NCI-H524 treated with DMSO at 0.1 percent for 48 hours (cell line): Measurements from ENCODE around the gene KRT32.
"Not testable (repeated sequence)": the region's sequence is repeated elsewhere in the genome, so short reads cannot be mapped to it uniquely, and the experiment has no call there.

Source experiments
- DNase-seq: peaks from one replicate; lab custom pipeline; 2025; lab: John Stamatoyannopoulos, UW

KRT32 gene

DNA sequence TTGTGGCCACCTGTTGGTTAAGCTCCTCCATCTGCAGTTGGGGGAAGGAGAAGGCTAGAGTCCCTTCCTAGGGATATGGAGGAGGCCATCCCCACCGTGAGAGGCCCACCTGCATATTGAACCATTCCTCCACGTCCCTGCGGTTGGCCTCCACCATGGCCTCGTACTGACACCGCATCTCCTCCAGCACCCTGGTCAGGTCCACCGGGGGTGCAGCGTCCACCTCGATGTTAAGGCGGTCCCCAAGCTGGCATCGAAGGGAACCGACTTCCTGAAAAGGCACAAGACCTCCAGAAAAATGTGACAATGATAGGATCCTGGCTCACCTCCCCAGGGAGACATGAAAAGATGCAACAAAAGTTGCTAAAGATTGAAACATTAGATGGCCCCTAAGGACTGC lies 3.0 kb downstream of the KRT32 start:
- no peak for DNase-seq

DNA sequence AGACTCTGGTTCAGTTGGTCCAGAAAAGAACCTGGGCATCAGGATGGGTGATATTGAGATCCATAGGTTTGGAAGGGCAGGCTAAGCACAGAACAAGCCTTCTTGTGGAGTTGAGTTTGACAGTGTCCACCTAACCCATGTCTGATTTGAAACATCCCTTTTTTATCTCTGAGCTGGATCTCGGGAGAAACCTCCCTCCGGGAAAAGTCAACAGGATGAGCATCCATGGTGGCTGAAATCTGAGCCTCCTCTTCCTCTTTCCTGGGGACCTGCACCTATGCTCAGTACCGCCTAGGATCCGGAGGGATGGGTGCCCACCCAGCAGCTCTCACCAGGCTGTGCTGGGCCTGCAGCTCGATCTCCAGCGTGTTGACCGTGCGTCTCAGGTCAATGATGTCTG lies 3.4 kb downstream of the KRT32 start:
- no peak for DNase-seq

DNA sequence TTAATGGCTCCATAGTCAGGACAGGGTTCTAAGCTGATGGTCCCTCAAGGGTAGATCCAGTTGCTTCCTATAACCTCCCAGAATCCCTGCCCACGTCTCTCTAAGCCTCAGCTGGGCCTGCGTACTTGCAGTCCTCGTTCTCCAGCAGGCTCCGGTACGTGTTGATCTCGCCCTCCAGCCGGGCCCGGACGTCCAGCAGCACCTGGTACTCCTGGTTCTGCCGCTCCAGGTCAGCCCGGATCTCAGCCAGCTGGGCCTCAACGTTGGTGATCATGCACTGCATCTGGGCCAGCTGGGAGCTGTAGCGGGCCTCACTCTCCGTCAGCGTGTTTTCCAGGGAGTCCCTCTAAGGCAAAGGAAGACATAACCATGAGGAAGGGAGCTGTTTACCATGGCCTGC lies 4.5 kb downstream of the KRT32 start:
- no peak for DNase-seq

DNA sequence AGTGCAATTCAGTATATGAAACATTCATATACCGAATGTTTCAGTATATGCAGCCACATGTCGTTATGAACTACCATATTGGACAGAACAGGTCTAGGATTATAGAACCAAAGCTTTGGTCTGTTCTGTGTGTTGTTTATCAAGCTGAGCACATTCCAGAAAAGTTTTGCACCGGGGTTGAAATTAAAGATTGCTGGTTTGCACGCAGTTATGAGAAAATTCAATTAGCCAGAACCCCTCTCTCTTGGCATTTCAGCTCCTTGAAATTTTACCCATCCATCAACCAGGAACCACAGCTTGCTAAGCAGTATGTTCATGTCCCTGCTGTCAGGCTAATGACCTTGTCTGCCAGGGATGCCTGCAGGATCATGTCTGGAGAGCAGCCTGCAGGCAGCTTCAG lies 9.5 kb downstream of the KRT32 start:
- DNase-seq, result no peak

DNA sequence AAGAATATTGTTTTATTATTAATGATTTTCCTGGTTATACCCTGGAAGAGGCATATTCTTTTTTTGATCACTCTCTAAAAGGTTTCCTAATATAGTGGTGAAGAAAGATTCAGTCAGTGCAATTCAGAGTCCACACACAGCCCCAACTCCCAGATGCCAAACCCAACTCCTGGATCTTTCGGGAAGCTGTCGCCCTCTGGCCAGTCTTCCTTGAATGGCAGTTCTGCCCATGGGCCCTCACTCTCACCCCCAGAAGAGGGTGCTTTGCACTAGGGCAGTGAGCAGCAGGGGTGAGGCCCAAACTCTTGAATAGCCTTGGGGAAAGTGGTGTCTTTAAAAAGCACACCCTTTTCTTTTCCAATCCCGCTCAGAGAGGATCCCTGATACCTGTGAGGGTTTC lies 11.0 kb downstream of the KRT32 start:
- no peak for DNase-seq

DNA sequence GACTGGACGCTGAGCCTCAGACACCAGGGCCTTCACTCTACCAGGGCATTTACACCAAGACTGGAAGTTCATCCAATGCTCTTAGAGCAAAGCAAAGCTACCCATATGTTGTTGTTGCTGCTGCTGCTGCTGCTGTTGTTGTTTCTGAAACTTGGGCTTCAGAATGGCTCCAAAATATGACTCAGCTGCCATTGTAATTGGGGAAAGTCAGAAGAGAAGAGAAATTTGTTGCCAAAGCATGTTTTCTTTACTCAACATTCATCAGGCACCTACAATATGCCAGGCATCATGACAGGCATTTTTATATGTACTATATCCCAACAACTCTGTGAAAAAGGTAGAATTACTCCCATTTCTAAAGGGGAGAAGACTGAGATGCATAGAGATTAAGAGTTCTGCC lies 11.9 kb downstream of the KRT32 start:
- DNase-seq, result no peak

DNA sequence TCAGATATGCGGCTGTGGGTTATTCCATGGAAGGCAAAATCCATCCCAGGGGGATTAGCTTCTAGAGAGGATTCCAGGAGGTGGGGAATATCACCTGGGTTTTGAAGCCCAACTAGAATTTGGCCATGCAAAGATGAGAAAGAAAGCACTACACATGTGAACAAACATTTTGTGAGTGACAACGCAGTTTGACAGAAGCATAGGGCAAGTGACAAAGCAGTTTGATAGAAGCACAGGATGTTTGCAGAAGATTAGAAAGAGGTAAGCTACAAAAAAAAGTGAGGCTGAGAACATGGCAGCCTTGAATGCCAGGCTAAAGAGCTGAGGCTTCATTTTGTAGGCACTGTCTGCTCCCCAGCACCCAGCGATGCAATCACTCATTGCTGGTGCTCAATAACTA lies 14.1 kb downstream of the KRT32 start:
- no peak for DNase-seq

DNA sequence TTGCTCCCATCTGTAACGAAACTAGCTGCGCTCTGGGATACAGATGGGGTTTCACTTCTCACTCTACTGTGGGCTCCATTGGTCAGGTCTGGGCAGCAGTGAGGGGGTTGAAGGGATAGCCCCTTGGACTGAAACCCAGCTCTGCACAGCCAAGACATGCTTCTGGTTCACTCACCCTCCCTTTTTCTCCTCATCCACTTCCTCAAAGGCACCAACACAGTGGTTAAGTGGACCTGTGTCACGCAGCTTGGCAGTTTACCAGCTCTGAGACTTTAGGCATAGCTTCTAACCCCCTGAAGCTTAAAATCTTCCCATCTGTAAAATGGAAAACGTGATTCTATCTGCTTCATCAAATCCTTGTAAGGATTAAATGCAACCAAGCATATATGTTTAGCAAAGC lies 14.9 kb downstream of the KRT32 start:
- no peak for DNase-seq

DNA sequence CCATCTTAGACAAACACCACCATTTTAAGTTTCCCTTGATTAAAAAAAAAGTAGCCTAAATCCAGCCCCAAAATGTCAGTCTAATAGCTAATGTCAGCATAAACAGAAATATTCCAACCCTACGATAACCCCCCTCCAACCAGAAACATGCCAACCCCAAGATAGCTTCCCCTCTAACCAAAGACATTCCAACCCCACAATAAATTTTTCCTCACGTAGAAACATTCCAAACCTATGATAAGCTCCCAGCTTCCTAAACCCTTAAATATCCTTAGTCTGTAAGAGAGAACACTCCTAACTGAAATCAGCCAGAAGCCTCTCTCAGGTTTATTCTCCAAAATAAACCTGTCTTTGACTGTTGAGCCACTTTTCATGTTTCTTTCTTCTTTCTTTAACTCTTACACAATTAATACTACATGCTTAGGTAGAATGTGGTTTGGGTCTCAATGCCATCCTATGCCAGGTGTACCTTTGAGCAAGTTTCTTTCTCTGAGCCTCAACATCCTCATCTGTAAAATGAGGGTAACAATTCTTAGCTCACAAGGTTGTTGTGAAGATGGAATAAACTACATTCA lies 15.9 kb downstream of the KRT32 start:
- no peak for DNase-seq

DNA sequence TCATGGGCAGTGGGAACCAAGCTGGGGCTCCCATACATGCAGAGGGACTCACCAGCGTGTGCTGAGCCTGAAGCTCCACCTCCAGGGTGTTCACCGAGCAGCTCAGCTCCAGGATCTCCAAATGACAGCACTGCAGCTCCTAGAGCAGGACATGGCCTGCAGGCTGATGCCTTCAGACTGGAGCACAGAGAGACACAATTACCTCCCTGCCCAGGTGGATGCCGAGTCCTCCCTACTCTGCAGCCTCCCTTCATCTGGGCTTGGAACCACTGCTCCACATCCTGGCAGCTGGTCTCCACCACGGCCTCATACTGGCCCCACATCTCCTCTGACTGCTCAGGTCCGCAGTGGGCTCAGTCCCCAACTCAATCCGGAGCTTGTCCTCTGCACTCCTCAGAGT lies 18.2 kb downstream of the KRT32 start:
- no peak for DNase-seq

DNA sequence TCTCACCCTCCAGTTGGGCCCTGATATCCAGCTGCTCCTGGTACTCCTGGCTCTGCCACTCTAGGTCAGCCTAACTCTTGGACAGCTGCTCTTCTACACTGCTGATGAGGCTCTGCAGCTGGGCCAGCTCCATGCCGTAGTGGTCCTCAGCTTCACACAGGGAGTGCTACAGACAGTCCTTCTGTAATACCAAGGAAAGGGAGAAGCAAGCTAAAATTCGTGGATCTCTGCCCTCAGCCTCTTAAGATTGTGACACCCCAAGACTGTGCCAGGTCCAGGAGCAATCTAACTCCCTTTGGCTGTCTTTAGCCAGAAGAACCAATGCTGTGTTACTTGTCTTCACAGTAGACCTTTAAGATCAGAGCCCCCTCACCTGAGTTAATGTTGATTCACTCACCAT lies 18.7 kb downstream of the KRT32 start:
- DNase-seq, result no peak

DNA sequence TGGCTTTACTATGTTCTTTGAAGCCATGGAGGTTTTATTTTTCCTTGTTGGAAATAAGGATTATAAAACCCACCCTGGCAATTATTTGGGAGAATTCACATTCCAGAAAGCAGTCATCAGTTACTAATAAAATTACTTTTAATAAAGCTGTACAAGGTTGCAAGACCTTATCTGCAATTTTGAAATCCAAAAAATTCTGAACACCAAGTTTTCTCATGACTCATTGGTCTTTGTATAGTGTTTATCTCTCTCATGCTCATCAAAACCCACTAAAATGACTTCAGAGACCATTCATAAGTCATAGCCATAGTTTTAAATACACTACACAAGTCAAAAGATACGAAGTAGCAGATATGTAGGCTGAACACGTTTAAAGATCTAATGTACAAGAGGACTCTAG lies 20.4 kb downstream of the KRT32 start:
- no peak for DNase-seq

DNA sequence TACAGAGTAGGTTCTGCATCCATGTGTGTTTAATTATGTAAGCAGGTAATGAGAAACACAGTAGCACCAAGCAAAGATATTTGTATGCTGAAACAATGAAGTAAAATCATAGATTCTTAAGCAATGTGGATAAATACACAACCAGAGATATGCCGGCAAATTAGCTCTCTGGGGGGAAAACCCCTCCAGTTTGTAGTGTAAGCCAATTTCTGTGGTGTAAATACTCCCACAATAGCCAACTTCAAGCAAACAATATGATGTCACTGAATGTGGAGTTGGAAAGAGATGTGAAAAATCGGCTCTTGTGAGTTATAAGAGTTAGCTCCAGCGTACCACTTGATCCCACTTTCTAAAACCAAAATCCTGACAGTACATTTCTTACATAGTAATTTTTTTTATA lies 22.5 kb downstream of the KRT32 start:
- DNase-seq, result no peak

DNA sequence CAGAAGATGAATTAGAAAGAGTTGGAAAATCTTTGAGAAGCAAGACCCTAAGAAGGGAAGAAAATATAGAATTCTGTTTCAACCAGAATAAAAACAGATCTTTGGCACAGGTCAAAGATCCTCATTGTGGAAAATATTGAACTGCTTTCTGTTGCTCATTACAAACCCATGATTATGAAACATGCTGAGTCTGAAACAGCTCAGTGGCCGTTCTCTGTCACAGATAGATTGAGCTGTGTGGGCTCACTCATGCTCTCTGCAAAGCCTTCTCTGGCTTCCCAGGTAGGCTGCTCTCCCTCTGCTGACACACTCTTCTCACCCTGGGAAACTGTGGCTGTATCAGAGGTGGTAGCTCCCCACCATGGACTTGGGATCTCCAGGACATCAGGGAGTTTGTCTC lies 23.0 kb downstream of the KRT32 start:
- no peak for DNase-seq

DNA sequence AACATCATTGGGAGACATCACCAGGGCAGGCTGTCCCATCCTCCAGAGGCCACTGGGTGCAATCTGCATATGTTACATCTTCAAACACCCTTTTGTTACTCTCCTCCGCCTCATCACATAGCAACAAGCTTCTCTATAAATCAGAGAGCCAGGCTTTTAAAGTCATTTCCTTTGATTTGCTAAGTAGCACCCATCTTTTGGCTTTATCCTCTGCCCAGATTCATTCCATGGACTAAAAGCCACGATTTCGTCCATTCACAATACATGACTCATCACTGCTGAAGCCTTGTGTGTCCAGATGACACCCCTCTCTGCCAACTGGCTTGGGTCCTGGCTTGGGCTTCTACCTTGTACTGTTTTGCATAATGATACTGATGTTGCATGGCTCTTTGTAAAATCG lies 24.4 kb downstream of the KRT32 start:
- DNase-seq, result no peak

DNA sequence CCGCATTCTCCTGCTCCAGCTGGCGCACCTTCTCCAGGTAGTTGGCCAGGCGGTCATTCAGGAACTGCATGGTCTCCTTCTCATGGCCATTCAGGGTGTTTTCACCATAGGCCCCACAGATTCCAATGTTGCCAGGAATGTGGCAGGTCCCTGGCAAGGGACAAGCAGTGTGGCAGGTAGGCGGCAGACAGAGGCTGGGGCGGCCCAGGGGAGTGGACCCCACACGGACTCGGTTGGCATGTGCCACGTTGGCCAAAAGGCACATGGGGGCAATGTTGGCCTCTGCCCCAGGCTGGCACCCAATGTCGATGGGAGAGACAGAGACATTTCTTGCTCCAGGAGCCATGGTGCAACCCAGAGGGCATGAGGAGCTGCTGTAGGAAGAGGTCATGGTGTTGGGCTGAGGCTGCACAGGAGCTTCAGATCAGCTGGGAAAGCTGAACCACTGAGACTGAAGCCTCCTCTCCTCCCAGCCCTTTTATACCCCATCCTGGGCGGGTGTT lies 26.6 kb downstream of the KRT32 start, which contains the start of gene KRT38:
Gene KRT38, minus strand, starts transcription at position 453 of the 503 bp plus-strand sequence. Its CDS starts 62 bp downstream, at position 391.
- no peak for DNase-seq

DNA sequence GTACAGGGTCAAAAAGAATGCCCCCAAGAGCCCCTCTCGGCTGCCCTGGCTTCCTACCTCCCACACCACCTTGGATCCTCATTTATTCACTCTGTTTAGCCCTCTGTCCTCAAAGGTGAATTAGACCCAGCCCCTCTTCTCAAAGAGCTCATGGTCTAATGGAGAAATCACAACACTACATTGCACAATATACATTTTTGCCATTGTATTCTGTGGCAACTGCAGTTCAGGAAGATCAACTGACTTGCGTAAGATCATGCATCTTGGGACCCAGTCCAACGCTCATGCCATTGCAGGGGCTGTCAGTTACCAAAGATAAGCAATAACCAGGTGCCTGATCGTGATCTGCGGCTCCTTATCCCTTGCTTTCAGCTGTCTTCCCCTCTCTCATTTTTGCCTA lies 27.8 kb downstream of the KRT32 start:
- DNase-seq, result no peak

DNA sequence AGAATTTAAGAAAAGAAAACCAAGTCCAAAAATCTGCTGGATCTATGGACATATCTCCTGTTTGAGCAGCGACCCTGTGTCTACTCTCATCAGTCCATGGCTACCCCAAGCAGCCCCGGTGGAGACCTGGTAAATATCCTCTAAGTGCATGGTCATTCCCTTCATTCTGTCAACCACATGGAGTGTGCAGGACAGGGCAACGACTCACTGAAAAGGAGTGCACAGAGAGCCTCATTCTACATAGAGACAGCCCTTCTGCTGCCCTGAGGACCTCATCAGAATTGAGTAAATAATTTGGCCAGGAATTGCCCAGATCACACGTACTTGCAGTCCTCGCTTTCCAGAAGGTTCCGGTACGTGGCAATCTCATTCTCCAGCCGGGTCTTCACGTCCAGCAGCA lies 29.4 kb downstream of the KRT32 start:
- DNase-seq, result no peak

DNA sequence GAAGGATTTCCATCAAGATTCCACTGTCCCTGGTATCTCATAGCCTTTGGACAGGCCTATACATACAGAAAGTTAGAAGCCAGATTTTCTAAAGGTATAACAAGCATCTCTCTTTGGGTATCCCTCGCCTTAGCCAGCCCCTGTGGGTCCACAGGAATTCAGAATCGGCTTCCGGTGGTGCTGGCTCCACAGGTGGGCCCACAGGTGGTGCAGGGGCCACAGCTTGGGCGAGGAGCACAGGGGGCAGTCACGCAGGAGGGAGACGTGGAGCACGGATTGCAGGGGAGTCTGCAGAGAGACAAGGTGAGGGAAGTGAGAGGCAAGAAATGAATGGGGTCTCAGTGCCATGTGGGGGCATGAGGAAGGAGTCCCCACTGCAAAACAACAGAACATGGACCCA lies 29.9 kb downstream of the KRT32 start:
- no peak for DNase-seq

DNA sequence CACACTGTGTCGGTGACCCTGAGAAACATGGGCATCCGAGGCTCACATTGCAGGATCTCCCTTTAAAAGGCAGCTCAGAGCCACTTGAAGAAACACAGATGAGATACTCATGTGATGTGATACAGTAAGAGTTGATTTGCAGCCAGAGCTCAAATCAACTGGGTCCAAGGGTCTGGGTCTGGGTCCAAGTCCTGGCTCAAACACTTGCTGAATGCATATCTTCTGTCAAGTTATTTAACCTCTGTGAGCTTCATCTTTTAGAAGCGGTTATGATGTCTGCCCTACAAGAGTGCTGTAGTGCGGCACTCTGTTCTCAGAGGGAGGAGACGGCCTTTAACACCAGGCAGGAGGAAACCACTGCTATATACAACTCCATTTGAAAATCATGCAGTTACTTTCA lies 32.8 kb downstream of the KRT32 start:
- no peak for DNase-seq

DNA sequence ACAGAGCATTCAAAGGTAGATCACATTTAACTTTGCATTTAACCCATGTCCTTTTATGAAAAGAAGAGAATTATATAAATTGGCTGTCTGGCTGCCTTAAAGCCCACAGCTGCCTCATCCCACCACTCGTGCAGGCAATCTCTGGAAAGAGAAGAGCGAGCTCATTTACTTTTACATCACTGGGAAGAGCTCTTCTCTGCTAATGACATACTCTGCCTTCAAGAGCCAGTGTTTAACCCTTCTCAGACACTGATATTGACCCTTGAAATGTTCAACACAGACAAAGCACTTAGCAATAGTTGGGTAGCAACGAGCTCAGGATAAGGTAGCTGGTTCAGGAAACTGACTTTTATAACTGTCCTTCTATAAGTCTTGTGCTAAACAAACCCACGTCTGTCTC lies 33.2 kb downstream of the KRT32 start:
- DNase-seq, result no peak

DNA sequence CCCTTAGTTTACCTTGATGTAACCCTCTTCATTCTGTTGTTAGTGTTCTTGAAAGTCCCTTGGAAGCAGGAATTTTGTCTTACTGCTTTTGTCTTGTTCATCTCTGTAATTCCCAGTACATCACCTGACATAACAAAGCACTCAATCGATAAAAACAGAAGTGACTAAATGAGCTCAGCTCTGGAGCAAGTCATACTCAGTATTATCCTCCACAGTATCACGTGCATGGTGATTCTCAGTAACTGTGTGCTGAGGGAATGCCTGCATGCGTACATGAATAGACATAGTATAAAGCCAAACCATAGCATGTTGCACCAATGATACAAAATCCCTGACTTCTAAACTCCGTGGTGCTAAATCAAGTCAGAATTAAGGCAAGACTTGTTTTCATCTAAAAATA lies 33.6 kb downstream of the KRT32 start:
- no peak for DNase-seq

DNA sequence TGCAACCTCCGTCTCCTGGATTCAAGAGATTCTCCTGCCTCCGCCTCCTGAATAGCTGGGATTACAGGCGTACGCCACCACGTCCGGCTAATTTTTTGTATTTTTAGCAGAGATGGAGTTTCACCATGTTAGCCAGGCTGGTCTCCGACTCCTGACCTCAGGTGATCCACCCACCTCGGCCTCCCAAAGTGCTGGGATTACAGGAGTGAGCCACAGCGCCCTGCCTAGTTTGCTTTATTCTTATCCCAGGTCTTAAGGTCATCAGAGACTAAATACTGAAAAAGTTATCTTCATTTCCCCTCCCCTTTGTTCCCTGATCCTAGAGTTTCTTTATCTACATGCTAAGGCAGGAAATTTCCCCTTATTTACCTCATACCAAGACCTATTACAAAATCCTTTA lies 36.8 kb downstream of the KRT32 start:
- DNase-seq, result not testable (repeated sequence)

DNA sequence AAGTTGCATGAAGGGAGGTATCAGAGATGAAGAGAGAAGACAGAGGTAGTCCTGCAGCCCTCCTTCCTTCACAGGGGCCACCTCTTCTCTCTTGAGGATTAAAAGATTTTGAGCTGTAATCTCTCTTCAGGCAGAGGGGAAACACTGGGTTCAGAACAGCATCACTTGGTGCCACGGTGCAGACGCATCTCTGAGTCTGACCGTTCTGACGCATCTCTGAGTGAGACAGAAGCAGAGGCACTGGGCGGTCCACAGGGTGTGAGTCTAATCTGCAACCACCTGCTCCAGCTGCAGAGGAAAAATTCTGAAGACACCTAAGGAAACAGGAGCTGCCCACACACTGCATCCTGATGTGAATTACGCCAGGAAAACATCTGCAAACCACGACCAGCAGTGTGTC lies 37.5 kb downstream of the KRT32 start:
- DNase-seq, result no peak
